Measurements from ENCODE around the gene DNAL1. TPM values are rescaled to one million over a fixed set of nuclear protein-coding genes. Genes with fewer than 3 reads are reported as not detected.

Gene DNAL1
- total RNA-seq, 1 experiment from 2014 or later: 14.3 TPM

- TF ChIP-seq ZNF281 (CRISPR knock-in tag; IDR thresholded peaks at IDR 0.05): no peak
- TF ChIP-seq, protein P1, sequence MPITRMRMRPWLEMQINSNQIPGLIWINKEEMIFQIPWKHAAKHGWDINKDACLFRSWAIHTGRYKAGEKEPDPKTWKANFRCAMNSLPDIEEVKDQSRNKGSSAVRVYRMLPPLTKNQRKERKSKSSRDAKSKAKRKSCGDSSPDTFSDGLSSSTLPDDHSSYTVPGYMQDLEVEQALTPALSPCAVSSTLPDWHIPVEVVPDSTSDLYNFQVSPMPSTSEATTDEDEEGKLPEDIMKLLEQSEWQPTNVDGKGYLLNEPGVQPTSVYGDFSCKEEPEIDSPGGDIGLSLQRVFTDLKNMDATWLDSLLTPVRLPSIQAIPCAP (CRISPR knock-in tag; IDR thresholded peaks at IDR 0.05): peak; percentile 62; the same call in 1 of the 2 replicates
- peak; percentile 66; the same call in 1 of the 2 replicates for TF ChIP-seq FOXK1 (CRISPR knock-in tag; IDR thresholded peaks at IDR 0.05)
- no peak for TF ChIP-seq ATF3 (CRISPR knock-in tag; conservative IDR thresholded peaks at IDR 0.05)
- no peak for TF ChIP-seq TCF7 (CRISPR knock-in tag; IDR thresholded peaks at IDR 0.05; ENCODE audit: low read depth)
- TF ChIP-seq SP1 (CRISPR knock-in tag; conservative IDR thresholded peaks at IDR 0.05): peak; percentile 61
- peak; percentile 47 for TF ChIP-seq USF2 (CRISPR knock-in tag; IDR thresholded peaks at IDR 0.05)
- TF ChIP-seq, protein P2, sequence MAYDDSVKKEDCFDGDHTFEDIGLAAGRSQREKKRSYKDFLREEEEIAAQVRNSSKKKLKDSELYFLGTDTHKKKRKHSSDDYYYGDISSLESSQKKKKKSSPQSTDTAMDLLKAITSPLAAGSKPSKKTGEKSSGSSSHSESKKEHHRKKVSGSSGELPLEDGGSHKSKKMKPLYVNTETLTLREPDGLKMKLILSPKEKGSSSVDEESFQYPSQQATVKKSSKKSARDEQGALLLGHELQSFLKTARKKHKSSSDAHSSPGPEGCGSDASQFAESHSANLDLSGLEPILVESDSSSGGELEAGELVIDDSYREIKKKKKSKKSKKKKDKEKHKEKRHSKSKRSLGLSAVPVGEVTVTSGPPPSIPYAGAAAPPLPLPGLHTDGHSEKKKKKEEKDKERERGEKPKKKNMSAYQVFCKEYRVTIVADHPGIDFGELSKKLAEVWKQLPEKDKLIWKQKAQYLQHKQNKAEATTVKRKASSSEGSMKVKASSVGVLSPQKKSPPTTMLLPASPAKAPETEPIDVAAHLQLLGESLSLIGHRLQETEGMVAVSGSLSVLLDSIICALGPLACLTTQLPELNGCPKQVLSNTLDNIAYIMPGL (CRISPR knock-in tag; IDR thresholded peaks at IDR 0.05): peak; percentile 94
- TF ChIP-seq ETV6 (CRISPR knock-in tag; IDR thresholded peaks at IDR 0.05): peak; percentile 82
- TF ChIP-seq GRHL2 (CRISPR knock-in tag; IDR thresholded peaks at IDR 0.05; ENCODE audit: insufficient replicate concordance, severe bottlenecking): no peak
- TF ChIP-seq NR2C2 (CRISPR knock-in tag; IDR thresholded peaks at IDR 0.05): no peak
- TF ChIP-seq, protein P3, sequence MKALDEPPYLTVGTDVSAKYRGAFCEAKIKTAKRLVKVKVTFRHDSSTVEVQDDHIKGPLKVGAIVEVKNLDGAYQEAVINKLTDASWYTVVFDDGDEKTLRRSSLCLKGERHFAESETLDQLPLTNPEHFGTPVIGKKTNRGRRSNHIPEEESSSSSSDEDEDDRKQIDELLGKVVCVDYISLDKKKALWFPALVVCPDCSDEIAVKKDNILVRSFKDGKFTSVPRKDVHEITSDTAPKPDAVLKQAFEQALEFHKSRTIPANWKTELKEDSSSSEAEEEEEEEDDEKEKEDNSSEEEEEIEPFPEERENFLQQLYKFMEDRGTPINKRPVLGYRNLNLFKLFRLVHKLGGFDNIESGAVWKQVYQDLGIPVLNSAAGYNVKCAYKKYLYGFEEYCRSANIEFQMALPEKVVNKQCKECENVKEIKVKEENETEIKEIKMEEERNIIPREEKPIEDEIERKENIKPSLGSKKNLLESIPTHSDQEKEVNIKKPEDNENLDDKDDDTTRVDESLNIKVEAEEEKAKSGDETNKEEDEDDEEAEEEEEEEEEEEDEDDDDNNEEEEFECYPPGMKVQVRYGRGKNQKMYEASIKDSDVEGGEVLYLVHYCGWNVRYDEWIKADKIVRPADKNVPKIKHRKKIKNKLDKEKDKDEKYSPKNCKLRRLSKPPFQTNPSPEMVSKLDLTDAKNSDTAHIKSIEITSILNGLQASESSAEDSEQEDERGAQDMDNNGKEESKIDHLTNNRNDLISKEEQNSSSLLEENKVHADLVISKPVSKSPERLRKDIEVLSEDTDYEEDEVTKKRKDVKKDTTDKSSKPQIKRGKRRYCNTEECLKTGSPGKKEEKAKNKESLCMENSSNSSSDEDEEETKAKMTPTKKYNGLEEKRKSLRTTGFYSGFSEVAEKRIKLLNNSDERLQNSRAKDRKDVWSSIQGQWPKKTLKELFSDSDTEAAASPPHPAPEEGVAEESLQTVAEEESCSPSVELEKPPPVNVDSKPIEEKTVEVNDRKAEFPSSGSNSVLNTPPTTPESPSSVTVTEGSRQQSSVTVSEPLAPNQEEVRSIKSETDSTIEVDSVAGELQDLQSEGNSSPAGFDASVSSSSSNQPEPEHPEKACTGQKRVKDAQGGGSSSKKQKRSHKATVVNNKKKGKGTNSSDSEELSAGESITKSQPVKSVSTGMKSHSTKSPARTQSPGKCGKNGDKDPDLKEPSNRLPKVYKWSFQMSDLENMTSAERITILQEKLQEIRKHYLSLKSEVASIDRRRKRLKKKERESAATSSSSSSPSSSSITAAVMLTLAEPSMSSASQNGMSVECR (CRISPR knock-in tag; IDR thresholded peaks at IDR 0.05; ENCODE audit: borderline replicate concordance): no peak
- TF ChIP-seq RELA (CRISPR knock-in tag; IDR thresholded peaks at IDR 0.05; ENCODE audit: borderline replicate concordance): 0 out of 2 replicates have a peak, but pooled peaks have one; percentile 14
- TF ChIP-seq PRRX2 (CRISPR knock-in tag; IDR thresholded peaks at IDR 0.05): no peak
- no peak; the same call in 1 of the 2 replicates for TF ChIP-seq MYBL2 (CRISPR knock-in tag; IDR thresholded peaks at IDR 0.05)
- TF ChIP-seq PREB (CRISPR knock-in tag; IDR thresholded peaks at IDR 0.05; ENCODE audit: borderline replicate concordance): no peak
- no peak for TF ChIP-seq PRDM15 (CRISPR knock-in tag; IDR thresholded peaks at IDR 0.05)
These were observed 10.6 kb upstream of the DNAL1 start (continued) for GRCh38 chr14:73634011-73634833.
